GM12874 (cell line): ENCODE data around the gene TEX47.

ENCODE experiments used
- TF ChIP-seq, protein P1 (sequence below): IDR thresholded peaks from 2 replicates; pipeline ENCODE4 v1.5.1; 2011; ENCODE audit warnings: low read depth, mild to moderate bottlenecking, control low read depth, low read length, moderate library complexity; ENCODE audit not compliant: insufficient read depth

Gene TEX47

DNA sequence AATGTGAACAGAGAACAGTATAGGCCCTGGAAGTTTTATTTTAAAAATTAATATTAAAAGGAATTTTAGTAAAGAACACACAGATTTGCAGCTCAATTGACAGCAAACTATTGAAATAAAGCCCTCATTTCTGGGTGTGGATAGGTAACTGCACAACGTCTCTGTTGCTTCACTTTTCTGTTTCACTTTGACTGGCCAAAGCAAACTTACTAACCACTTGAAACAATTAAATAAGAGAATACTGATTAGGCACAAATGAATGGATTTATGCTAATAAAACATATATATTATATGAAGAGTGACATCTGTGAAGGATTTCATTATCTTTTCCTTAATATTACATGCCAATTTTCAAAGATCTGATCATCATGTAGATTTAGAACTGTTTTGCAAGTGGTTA lies 24.1 kb downstream of the TEX47 start:
- TF ChIP-seq, protein P1, sequence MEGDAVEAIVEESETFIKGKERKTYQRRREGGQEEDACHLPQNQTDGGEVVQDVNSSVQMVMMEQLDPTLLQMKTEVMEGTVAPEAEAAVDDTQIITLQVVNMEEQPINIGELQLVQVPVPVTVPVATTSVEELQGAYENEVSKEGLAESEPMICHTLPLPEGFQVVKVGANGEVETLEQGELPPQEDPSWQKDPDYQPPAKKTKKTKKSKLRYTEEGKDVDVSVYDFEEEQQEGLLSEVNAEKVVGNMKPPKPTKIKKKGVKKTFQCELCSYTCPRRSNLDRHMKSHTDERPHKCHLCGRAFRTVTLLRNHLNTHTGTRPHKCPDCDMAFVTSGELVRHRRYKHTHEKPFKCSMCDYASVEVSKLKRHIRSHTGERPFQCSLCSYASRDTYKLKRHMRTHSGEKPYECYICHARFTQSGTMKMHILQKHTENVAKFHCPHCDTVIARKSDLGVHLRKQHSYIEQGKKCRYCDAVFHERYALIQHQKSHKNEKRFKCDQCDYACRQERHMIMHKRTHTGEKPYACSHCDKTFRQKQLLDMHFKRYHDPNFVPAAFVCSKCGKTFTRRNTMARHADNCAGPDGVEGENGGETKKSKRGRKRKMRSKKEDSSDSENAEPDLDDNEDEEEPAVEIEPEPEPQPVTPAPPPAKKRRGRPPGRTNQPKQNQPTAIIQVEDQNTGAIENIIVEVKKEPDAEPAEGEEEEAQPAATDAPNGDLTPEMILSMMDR, result no peak

GRCh38 chr7:88761779-88762178 lies 33.8 kb downstream of the TEX47 start:
- TF ChIP-seq, protein P1, result no peak

GRCh38 chr7:88760136-88760515 lies 35.4 kb downstream of the TEX47 start:
- TF ChIP-seq, protein P1, result no peak

GRCh38 chr7:88759230-88760135 lies 36.1 kb downstream of the TEX47 start, which contains the start of gene ZNF804B:
Gene ZNF804B (plus strand): TSS chr7:88759700. CDS start chr7:88759977, 277 bp downstream.
- TF ChIP-seq, protein P1, result no peak

DNA sequence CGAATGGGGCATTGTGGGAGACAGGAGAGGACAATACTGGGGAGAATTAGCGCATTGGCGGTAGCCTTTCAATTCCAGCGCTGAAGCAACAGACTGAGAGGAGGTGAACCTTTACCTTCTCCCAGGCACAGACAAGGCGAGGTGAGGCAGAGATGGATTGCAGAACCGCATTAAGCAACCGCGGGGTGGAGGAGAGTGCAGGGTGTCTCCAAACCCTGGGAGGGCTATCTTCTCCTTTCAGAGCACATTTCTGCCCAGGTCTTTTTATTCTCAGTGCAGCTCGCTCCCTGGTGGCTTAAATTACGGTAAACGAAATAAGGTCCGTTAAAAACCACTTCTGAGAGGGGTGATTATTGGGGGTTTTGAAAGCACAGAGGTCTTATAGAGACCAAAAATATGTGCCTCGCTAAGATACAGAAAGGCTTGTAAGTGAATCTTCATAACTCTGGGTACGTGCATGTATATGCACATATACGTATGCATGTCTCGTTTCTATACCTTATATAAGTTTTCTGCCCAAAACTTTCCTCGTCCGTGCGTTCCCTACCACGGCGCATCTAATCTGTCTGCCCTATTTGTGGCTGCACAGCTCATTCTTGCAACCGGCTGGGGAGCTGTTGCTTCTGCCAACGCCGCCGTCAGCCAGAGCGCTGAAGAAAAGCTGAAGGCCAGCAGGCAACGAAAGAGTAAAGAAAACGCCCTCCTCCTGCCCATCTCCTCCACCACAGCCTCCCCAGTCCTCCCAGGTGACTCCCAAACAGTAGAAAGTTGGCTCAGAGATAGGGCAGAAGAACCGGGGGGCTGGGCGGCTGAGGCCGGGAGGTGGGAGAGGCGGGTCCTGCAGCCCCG lies 36.9 kb downstream of the TEX47 start:
- TF ChIP-seq, protein P1, result no peak

DNA sequence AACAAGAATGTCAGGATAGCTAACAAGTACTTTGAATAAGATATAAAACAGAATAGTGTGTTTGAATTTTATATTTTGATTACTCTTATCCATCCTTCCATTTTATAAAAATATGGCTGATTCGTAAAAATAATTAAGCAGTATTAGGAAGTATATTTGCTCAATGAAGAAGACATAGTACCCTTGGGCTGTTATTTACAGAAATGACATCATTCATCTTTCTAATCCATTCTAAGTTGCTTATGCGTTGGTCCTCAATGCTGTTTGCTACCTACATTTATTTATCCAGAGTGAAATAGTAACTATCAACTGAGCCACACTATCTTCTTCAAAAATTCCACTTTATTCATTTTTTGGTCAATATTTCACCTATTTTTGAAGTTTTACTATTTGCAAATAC lies 38.2 kb downstream of the TEX47 start:
- TF ChIP-seq, protein P1, result no peak

DNA sequence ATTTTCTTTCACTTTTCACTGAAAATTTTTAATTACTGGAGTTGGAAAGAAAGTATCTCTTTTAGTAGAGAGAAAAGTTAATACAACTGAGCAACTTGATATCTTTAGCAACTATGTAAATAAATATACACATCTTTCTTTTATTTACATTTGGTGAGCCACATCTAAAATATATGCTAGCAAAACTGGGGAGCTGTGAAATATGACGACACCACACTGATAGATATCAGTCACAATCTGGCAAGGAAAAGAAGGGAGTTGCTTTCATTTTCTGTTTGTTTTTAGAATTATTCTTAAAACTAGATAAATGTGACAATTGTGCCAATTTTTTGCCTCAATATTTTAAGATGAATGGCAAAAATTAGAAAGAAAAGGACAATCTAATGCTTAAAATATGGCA lies 38.7 kb downstream of the TEX47 start:
- TF ChIP-seq, protein P1, result no peak
